PC-3 (cell line): ENCODE data around the gene RCOR1.

ENCODE experiments used
- EZH2 ChIP-seq: fragments of 300-600 bp; sonication (generic); IDR thresholded peaks from one replicate; pipeline ENCODE4 v1.6.1; 2017; ENCODE audit warnings: antibody characterized with exemption, mild to moderate bottlenecking, low read length; ENCODE audit not compliant: unreplicated experiment
- EZH2phosphoT487 ChIP-seq: fragments of 300-600 bp; sonication (generic); IDR thresholded peaks from 2 replicates; pipeline ENCODE4 v1.6.1; 2018; ENCODE audit warnings: mild to moderate bottlenecking, antibody characterized with exemption, low read length, borderline replicate concordance
- TF ChIP-seq, protein P1 (sequence below): fragments of 300-600 bp; sonication (generic); conservative IDR thresholded peaks from 2 replicates; pipeline ENCODE4 v1.5.1; 2017; ENCODE audit warnings: antibody characterized with exemption, low read depth, mild to moderate bottlenecking, low read length

DNA sequence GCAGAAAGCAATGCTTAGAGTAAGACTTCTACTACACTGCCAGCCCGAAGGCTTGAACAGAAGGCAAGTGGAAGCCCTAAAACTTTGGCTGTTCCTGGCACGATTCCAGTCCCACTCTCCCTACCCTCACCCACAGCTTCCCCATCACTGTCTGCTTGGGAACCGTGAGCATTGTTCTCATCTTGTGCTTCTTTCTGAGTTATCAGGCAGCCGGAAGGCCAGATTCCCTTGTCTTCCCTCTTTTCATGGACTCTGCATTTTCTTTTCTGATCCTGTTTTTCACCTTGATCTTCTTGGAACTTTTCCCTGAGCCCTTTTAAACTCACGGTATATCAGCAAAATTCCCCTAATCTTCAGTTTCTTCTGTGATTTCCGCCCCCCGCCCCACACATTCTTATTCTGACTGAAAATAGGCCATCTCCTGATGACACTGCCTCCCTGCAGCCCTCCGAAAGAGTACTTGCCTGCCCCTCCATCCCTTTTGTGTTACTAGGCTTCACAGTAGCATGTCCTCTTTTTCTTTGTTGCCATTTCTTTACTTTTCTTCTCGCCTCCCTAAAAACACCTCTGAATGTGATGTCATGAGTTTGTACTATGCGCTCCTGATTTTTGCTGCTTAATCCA is 29.9 kb downstream of the RCOR1 start:
- TF ChIP-seq, protein P1, sequence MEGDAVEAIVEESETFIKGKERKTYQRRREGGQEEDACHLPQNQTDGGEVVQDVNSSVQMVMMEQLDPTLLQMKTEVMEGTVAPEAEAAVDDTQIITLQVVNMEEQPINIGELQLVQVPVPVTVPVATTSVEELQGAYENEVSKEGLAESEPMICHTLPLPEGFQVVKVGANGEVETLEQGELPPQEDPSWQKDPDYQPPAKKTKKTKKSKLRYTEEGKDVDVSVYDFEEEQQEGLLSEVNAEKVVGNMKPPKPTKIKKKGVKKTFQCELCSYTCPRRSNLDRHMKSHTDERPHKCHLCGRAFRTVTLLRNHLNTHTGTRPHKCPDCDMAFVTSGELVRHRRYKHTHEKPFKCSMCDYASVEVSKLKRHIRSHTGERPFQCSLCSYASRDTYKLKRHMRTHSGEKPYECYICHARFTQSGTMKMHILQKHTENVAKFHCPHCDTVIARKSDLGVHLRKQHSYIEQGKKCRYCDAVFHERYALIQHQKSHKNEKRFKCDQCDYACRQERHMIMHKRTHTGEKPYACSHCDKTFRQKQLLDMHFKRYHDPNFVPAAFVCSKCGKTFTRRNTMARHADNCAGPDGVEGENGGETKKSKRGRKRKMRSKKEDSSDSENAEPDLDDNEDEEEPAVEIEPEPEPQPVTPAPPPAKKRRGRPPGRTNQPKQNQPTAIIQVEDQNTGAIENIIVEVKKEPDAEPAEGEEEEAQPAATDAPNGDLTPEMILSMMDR: no peak
- TF ChIP-seq EZH2 (no peak), EZH2phosphoT487 (no peak)
